Hepatocyte (in vitro differentiated cells): ENCODE data around the gene KEAP1.

Source experiments
- CTCF ChIP-seq: fragments of 200-600 bp; sonication (generic); IDR thresholded peaks from 2 replicates; pipeline ENCODE4 v1.5.1; 2016; ENCODE audit warnings: antibody characterized with exemption, mild to moderate bottlenecking; ENCODE audit not compliant: poor library complexity
- EZH2 ChIP-seq: fragments of 200-600 bp; sonication (generic); IDR thresholded peaks from 2 replicates; pipeline ENCODE4 v1.6.1; 2016; ENCODE audit warnings: antibody characterized with exemption, mild to moderate bottlenecking, borderline replicate concordance

- TF ChIP-seq CTCF (no peak), EZH2 (no peak)
Measured at GRCh38 chr19:10486551-10486950, 16.6 kb downstream of the KEAP1 start.
